ENCODE data around the gene EZH1.

Gene EZH1

DNA sequence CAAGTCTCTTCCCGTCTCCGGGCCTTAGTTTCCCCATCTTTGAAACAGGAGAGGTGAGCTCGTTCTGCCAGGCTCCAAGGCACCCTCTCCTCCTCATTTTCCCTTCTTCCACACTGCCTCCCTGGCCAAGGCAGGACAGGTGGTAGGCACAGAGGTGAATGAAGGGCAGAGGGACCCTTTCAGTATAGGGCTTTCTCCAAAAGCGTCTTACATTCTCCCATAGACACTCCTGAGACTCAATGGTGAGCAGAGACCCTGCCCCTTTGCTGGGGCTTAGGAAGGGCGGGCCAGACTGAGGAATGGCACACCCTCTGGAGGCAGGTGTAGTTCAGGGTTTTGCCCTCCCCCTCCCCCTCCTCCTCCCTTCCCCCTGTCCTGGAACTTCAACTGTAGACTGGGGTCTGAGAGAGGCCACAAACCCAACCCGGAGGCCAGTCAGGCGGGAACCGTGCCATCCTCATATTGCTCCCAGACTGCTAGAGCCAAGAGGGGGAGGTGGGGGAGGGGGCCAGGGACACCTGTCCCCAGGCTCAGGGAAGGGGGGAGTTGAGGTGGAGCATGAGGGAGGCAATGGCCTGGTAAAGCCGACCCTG, 70.0 kb downstream of the EZH1 start:
- peaks cover 3 to 74% (median 60%) of the 10 kb centered on the region in 4 donors for H3K4me1 ChIP-seq
- TF ChIP-seq, protein P1, sequence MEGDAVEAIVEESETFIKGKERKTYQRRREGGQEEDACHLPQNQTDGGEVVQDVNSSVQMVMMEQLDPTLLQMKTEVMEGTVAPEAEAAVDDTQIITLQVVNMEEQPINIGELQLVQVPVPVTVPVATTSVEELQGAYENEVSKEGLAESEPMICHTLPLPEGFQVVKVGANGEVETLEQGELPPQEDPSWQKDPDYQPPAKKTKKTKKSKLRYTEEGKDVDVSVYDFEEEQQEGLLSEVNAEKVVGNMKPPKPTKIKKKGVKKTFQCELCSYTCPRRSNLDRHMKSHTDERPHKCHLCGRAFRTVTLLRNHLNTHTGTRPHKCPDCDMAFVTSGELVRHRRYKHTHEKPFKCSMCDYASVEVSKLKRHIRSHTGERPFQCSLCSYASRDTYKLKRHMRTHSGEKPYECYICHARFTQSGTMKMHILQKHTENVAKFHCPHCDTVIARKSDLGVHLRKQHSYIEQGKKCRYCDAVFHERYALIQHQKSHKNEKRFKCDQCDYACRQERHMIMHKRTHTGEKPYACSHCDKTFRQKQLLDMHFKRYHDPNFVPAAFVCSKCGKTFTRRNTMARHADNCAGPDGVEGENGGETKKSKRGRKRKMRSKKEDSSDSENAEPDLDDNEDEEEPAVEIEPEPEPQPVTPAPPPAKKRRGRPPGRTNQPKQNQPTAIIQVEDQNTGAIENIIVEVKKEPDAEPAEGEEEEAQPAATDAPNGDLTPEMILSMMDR (IDR thresholded peaks at IDR 0.05) = no peak
- H3K27ac ChIP-seq = peak overlapping the region; percentile 88 to 97
- intact Hi-C loops (cut with DNase I; ENCODE audit: low total_unique reads) = no loop called here
- no peak for DNase-seq
- H3K27me3 ChIP-seq = no peaks in the 10 kb centered on the region
- no peaks in the 10 kb centered on the region for H3K9me3 ChIP-seq
- H3K4me3 ChIP-seq = peak overlapping the region; percentile 70 to 100
- H3K36me3 ChIP-seq = peaks cover 32 to 38% (median 35%) of the 10 kb centered on the region in 3 donors

DNA sequence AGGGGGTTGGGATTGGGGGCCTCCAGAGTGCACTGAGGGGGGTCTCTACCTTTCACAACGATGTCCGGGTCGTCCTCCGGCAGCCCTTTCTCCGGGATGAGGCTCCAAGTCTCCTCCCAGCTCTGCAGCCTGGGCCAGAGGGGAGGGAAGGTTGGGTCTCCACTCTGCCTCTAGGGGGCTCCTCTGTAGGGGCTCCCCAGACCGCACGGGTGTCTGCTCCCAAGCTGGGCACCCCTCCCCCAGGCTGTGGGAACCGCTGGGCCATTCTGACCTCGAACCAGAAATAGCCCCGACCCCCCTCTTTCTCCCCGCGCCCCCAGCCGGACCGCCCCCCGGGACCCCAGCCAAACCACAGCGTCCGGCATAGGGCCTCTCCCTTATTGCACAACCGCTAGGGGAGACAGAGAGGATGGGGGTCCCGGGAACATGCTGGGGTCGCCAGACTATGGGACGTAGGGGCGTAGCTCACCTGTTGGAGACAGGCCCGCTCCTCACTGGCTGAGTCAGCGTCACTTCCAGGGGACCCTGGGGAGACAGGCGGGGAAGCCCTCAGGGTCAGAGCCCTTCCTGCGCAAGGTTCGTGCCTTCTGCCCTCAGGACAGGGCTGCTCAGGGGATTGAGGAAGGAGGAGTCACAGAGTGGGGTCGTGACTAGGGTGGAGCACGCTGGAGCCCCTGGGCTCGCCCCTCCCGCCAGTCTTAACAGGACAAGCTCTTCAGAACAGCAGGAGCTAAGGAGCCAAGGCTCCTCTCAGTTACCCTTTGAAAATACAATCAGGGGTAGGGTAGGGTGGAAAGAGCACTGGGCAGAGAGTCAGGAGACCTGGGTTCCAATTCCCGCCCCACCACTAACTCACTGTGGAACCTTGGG, 70.7 kb downstream of the EZH1 start:
- intact Hi-C loops (cut with DNase I; ENCODE audit: low total_unique reads) = no loop called here
- Histone ChIP-seq H3K9me3 (no peaks in the 10 kb centered on the region), H3K36me3 (peaks cover 32 to 45% (median 42%) of the 10 kb centered on the region in 3 donors), H3K27me3 (no peaks in the 10 kb centered on the region), H3K4me3 (peak overlapping the region; percentile 70 to 100), H3K4me1 (peaks cover 3 to 74% (median 60%) of the 10 kb centered on the region in 4 donors), H3K27ac (peak overlapping the region; percentile 88 to 97)
- DNase-seq = peak; percentile 65 to 88
- TF ChIP-seq, protein P1 (IDR thresholded peaks at IDR 0.05) = peak; percentile 25 to 39

- H3K36me3 ChIP-seq = peaks cover 32 to 50% (median 48%) of the 10 kb centered on the region in 3 donors
- peak in 1 of 2 donors; percentile 75 for DNase-seq
- H3K27ac ChIP-seq = peak overlapping the region; percentile 88 to 97
- intact Hi-C loops (cut with DNase I; ENCODE audit: low total_unique reads) = no loop called here
- H3K4me1 ChIP-seq = peaks cover 3 to 74% (median 60%) of the 10 kb centered on the region in 4 donors
- peak overlapping the region; percentile 70 to 100 for H3K4me3 ChIP-seq
- TF ChIP-seq, protein P1 (IDR thresholded peaks at IDR 0.05) = no peak
- no peaks in the 10 kb centered on the region for H3K9me3 ChIP-seq
- H3K27me3 ChIP-seq = no peaks in the 10 kb centered on the region
Measured at GRCh38 chr17:42673266-42673884, 71.5 kb downstream of the EZH1 start.

- DNase-seq = no peak
- TF ChIP-seq, protein P1 (IDR thresholded peaks at IDR 0.05) = no peak
- Histone ChIP-seq H3K36me3 (peaks cover 32 to 60% (median 55%) of the 10 kb centered on the region in 3 donors), H3K4me3 (no peak overlapping the region), H3K9me3 (no peaks in the 10 kb centered on the region), H3K4me1 (peaks cover 3 to 80% (median 69%) of the 10 kb centered on the region in 4 donors), H3K27ac (peak overlapping the region; percentile 88 to 97), H3K27me3 (no peaks in the 10 kb centered on the region)
- intact Hi-C loops (cut with DNase I; ENCODE audit: low total_unique reads) = no loop called here
Measured at GRCh38 chr17:42672038-42672437, 72.8 kb downstream of the EZH1 start.

GRCh38 chr17:42670789-42671657, 73.8 kb downstream of the EZH1 start:
- DNase-seq = no peak
- peaks cover 3 to 91% (median 78%) of the 10 kb centered on the region in 4 donors for H3K4me1 ChIP-seq

More at GRCh38 chr17:42670789-42671657, 73.8 kb downstream of the EZH1 start:
- no peaks in the 10 kb centered on the region for H3K27me3 ChIP-seq
- TF ChIP-seq, protein P1 (IDR thresholded peaks at IDR 0.05) = no peak
- H3K27ac ChIP-seq = peak overlapping the region; percentile 75 to 97
- intact Hi-C loops (cut with DNase I; ENCODE audit: low total_unique reads) = no loop called here
- H3K36me3 ChIP-seq = peaks cover 40 to 71% (median 65%) of the 10 kb centered on the region in 3 donors
- no peak overlapping the region for H3K4me3 ChIP-seq
- no peaks in the 10 kb centered on the region for H3K9me3 ChIP-seq

Measured in tibial artery (tissue), 4 donors.